ENCODE measurements around the gene IL36A.

DNA sequence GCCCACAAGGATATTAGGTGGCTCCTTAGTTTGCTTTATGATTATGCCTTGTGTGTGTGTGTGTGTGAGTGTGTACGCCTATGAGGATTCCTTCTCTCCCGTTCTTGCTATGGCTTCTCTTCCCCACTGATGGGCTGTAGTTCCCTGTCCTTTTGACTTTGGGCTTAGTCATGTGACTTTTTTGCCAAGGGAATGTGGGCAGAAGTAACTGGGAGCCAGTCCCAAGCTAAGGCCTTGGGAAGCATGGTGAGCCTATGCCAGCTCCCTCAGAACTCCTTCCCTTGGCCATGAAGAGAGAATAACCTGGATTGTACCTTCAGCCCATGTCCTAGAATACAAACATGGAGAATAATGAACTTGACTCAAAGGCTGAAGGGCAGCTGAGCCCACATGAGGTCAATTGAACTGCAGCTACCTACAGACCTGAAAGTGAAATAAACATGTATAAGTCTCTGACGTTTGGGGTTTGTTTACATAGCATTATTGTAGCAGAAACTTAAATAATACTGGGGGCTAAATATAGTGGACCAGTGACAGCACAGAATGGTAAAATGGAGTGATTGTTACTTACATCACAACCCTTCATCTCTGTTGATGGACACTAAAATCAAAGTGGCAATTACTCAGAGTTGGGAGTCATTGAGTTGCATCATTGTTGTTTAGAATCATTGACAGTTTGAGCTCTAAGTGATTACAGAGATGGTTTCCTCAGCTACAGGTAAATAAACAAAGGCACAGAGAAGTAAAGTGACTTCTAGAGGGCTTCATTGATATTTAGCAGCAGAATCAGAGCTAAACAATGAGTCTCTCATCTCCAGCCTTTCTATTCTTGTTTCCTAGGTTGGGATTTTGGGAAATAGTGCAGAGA lies 42.7 kb upstream of the IL36A start:
- TF ChIP-seq, protein P1, sequence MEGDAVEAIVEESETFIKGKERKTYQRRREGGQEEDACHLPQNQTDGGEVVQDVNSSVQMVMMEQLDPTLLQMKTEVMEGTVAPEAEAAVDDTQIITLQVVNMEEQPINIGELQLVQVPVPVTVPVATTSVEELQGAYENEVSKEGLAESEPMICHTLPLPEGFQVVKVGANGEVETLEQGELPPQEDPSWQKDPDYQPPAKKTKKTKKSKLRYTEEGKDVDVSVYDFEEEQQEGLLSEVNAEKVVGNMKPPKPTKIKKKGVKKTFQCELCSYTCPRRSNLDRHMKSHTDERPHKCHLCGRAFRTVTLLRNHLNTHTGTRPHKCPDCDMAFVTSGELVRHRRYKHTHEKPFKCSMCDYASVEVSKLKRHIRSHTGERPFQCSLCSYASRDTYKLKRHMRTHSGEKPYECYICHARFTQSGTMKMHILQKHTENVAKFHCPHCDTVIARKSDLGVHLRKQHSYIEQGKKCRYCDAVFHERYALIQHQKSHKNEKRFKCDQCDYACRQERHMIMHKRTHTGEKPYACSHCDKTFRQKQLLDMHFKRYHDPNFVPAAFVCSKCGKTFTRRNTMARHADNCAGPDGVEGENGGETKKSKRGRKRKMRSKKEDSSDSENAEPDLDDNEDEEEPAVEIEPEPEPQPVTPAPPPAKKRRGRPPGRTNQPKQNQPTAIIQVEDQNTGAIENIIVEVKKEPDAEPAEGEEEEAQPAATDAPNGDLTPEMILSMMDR (IDR thresholded peaks at IDR 0.05): no peak
- TF ChIP-seq POLR2AphosphoS5 (IDR thresholded peaks at IDR 0.05): no peak
